ENCODE data around the gene NEURL1. TPM values are rescaled to one million over a fixed set of nuclear protein-coding genes. Genes with fewer than 3 reads are reported as not detected.

NEURL1 gene
- total RNA-seq, 4 donors from 2014 or later: 0.19 TPM; not detected in 3

DNA sequence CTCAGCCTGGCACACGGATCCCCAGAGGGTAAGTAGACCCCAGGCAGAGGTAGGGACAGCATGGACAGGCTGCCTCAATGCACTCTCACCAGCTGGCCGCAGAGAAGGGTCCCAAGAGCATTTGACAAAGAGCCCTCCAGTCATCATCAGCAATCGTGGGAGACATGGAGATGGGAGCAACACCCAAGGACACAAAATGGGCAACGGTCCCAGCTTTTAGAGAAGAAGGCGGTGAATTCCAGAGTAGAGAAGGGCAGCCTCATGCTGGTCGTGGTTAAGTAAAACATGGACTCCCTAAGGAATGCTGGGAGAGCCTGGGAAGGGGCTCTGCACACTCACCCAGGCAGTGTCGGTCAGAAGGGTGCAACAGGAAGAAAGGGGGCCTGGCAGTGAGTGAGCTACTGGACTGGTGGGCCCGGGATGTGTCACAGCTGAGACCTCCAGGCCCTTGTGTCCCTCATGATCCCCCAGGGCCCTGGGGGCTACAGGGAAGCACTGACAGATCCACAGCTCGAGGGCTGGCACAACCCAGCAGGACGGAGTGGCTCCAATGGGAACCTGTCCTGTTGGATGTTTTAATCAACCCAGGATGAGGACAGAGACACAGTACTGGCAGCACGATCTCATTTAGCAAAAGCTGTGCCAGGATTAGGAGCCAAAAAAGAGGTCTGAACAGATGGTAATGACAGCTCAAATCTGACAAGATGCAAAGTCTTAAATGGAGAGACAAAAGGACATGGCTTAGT lies 147.1 kb downstream of the NEURL1 start:
- peaks cover 0 to 37% (median 0%) of the 10 kb centered on the region in 3 donors for H3K36me3 ChIP-seq
- H3K27me3 ChIP-seq: no peaks in the 10 kb centered on the region
- no peak for DNase-seq
- peak overlapping the region; percentile 16 to 75 (median 61) for H3K27ac ChIP-seq
- peaks cover 45 to 100% (median 83%) of the 10 kb centered on the region in 3 donors for H3K4me1 ChIP-seq
- H3K9me3 ChIP-seq: no peaks in the 10 kb centered on the region
- 53 to 58% methylated on average over 7 to 11 of the region's 11 CpGs for whole genome bisulfite sequencing, 2 donors
- H3K4me3 ChIP-seq: no peak overlapping the region
- intact Hi-C loops (cut with DNase I): no loop called here
- TF ChIP-seq, protein P1, sequence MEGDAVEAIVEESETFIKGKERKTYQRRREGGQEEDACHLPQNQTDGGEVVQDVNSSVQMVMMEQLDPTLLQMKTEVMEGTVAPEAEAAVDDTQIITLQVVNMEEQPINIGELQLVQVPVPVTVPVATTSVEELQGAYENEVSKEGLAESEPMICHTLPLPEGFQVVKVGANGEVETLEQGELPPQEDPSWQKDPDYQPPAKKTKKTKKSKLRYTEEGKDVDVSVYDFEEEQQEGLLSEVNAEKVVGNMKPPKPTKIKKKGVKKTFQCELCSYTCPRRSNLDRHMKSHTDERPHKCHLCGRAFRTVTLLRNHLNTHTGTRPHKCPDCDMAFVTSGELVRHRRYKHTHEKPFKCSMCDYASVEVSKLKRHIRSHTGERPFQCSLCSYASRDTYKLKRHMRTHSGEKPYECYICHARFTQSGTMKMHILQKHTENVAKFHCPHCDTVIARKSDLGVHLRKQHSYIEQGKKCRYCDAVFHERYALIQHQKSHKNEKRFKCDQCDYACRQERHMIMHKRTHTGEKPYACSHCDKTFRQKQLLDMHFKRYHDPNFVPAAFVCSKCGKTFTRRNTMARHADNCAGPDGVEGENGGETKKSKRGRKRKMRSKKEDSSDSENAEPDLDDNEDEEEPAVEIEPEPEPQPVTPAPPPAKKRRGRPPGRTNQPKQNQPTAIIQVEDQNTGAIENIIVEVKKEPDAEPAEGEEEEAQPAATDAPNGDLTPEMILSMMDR (IDR thresholded peaks at IDR 0.05): no peak
- TF ChIP-seq POLR2A (IDR thresholded peaks at IDR 0.05): no peak

DNA sequence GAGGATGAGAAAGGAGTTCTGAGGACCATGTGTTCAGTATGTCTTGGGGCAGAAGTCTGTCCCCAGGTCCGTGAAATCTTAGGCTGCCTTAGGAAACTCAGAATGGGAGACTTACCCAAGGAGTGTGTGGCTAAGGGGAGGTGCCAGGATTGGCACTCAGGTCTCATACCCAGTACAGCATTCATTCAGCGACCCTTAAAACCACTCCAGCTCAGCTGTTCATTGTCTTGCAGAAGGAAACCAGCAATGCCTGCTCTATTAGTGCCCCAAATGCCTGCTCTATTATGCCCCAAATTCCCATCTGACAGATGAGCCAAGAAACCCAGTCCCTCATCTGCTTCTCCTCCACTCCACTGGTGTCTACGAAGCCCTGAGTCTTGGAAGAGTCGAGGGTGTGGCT lies 147.8 kb downstream of the NEURL1 start:
- WGBS, 2 donors: 49 to 54% methylated on average over 3 to 4 of the region's 4 CpGs
- intact Hi-C loops (cut with DNase I): no loop called here
- H3K27me3 ChIP-seq: no peaks in the 10 kb centered on the region
- TF ChIP-seq, protein P1 (IDR thresholded peaks at IDR 0.05): no peak
- TF ChIP-seq POLR2A (IDR thresholded peaks at IDR 0.05): no peak
- H3K4me1 ChIP-seq: peaks cover 45 to 98% (median 87%) of the 10 kb centered on the region in 3 donors
- DNase-seq: no peak
- peak overlapping the region; percentile 16 to 75 (median 52) for H3K27ac ChIP-seq
- H3K36me3 ChIP-seq: peaks cover 0 to 32% (median 0%) of the 10 kb centered on the region in 3 donors
- no peak overlapping the region for H3K4me3 ChIP-seq
- H3K9me3 ChIP-seq: no peaks in the 10 kb centered on the region

Other genes starting within 250 kb of the NEURL1 start
- not detected for gene RPEL1, start 247.8 kb upstream of the NEURL1 start, total RNA-seq
- 1 to 10 TPM in 3 of 4 donors, under 1 TPM in 1; 0.38 to 2.5 (median 1.4) TPM for gene INA, start 216.6 kb upstream of the NEURL1 start, total RNA-seq
- 10 to 100 TPM in 1 of 4 donors, 1 to 10 TPM in 3; 3.3 to 11.3 (median 7.8) TPM for gene PCGF6, start 142.6 kb upstream of the NEURL1 start, total RNA-seq
- 1 to 10 TPM; 2.0 to 5.7 (median 4.5) TPM for gene TAF5, start 125.7 kb upstream of the NEURL1 start, total RNA-seq
- gene ATP5MK, start 97.2 kb upstream of the NEURL1 start, total RNA-seq: 100 to 1,000 TPM; 264 to 497 (median 417) TPM
- 10 to 100 TPM; 16.7 to 32.6 (median 26.2) TPM for gene PDCD11, start 97.1 kb upstream of the NEURL1 start, total RNA-seq
- 10 to 100 TPM in 2 of 4 donors, 1 to 10 TPM in 2; 5.0 to 40.1 (median 9.3) TPM for gene CALHM2, start 41.3 kb upstream of the NEURL1 start, total RNA-seq
- gene CALHM1, start 34.8 kb upstream of the NEURL1 start, total RNA-seq: not detected
- gene CALHM3, start 14.5 kb upstream of the NEURL1 start, total RNA-seq: not detected

Measured in esophagus squamous epithelium (tissue), 5 donors.